HUES48 (cell line): Measurements from ENCODE around the gene MPP2.
"Not testable (repeated sequence)": the region's sequence is repeated elsewhere in the genome, so short reads cannot be mapped to it uniquely, and the experiment has no call there.

Experiments used
- H3K27ac ChIP-seq: one replicate; pipeline ENCODE4 v1.7.0; 2013; ENCODE audit warnings: low read depth, low read length, inconsistent platforms
- H3K27me3 ChIP-seq: 2 replicates; pipeline ENCODE4 v1.6.1; 2013; ENCODE audit warnings: mild to moderate bottlenecking, low read length; ENCODE audit not compliant: control insufficient read depth, insufficient read depth
- H3K36me3 ChIP-seq: 2 replicates; pipeline ENCODE4 v1.6.1; 2013; ENCODE audit warnings: low read length; ENCODE audit not compliant: control insufficient read depth, insufficient read depth
- H3K4me1 ChIP-seq: 2 replicates; pipeline ENCODE4 v1.6.1; 2013; ENCODE audit warnings: mild to moderate bottlenecking, low read length; ENCODE audit not compliant: control insufficient read depth, insufficient read depth
- H3K4me3 ChIP-seq: 2 replicates; pipeline ENCODE4 v1.5.1; 2013; ENCODE audit warnings: mild to moderate bottlenecking, low read depth, low read length
- H3K9ac ChIP-seq: 2 replicates; pipeline ENCODE4 v1.6.1; 2013; ENCODE audit warnings: mild to moderate bottlenecking, low read depth, low read length, moderate library complexity
- H3K9me3 ChIP-seq: 2 replicates; pipeline ENCODE4 v1.6.1; 2013; ENCODE audit warnings: low read length; ENCODE audit not compliant: control insufficient read depth, insufficient read depth

MPP2 gene

GRCh38 chr17:43928609-43929008, 21.3 kb upstream of the MPP2 start:
- peaks cover 34% of the 10 kb centered on the region for H3K27me3 ChIP-seq

GRCh38 chr17:43927929-43928328, 20.6 kb upstream of the MPP2 start:
- H3K27me3 ChIP-seq = peaks cover 34% of the 10 kb centered on the region
- H3K4me3 ChIP-seq = peak overlapping the region; percentile 51; the same call in 1 of the 2 replicates
- not testable (repeated sequence) for H3K9me3 ChIP-seq

More at GRCh38 chr17:43928609-43929008, 21.3 kb upstream of the MPP2 start:
- no peaks in the 10 kb centered on the region for H3K4me1 ChIP-seq
- H3K9me3 ChIP-seq = no peaks in the 10 kb centered on the region
- no peaks in the 10 kb centered on the region for H3K36me3 ChIP-seq
- H3K27ac ChIP-seq = no peak overlapping the region
- H3K9ac ChIP-seq = no peak overlapping the region
- H3K4me3 ChIP-seq = no peak overlapping the region

GRCh38 chr17:43927060-43927864, 19.9 kb upstream of the MPP2 start:
- H3K4me1 ChIP-seq = no peaks in the 10 kb centered on the region
- no peak overlapping the region for H3K9ac ChIP-seq
- peaks cover 34% of the 10 kb centered on the region for H3K27me3 ChIP-seq
- H3K27ac ChIP-seq = no peak overlapping the region
- no peaks in the 10 kb centered on the region for H3K36me3 ChIP-seq
- H3K4me3 ChIP-seq = peak overlapping the region; percentile 51
- H3K9me3 ChIP-seq = no peaks in the 10 kb centered on the region

More at GRCh38 chr17:43927929-43928328, 20.6 kb upstream of the MPP2 start:
- H3K4me1 ChIP-seq, H3K9ac ChIP-seq, H3K27ac ChIP-seq, H3K36me3 ChIP-seq: not testable (repeated sequence)

GRCh38 chr17:43924558-43924957, 17.2 kb upstream of the MPP2 start:
- no peaks in the 10 kb centered on the region for H3K36me3 ChIP-seq
- peaks cover 34% of the 10 kb centered on the region for H3K27me3 ChIP-seq
- no peak overlapping the region for H3K4me3 ChIP-seq
- H3K4me1 ChIP-seq = no peaks in the 10 kb centered on the region
- H3K9me3 ChIP-seq = no peaks in the 10 kb centered on the region
- no peak overlapping the region for H3K27ac ChIP-seq
- H3K9ac ChIP-seq = no peak overlapping the region

- H3K27me3 ChIP-seq = peaks cover 10% of the 10 kb centered on the region
- H3K4me3 ChIP-seq = no peak overlapping the region
- peaks cover 4% of the 10 kb centered on the region; the same call in 1 of the 2 replicates for H3K4me1 ChIP-seq
- H3K27ac ChIP-seq = no peak overlapping the region
- no peaks in the 10 kb centered on the region for H3K9me3 ChIP-seq
- no peaks in the 10 kb centered on the region for H3K36me3 ChIP-seq
- no peak overlapping the region for H3K9ac ChIP-seq
Observed at GRCh38 chr17:43920500-43921095, 13.3 kb upstream of the MPP2 start.

GRCh38 chr17:43918026-43918389, 10.7 kb upstream of the MPP2 start:
- Histone ChIP-seq H3K4me1 (peaks cover 4% of the 10 kb centered on the region; the same call in 1 of the 2 replicates), H3K36me3 (no peaks in the 10 kb centered on the region), H3K27ac (no peak overlapping the region), H3K4me3 (peak overlapping the region; percentile 39; the same call in 1 of the 2 replicates), H3K27me3 (peaks cover 7% of the 10 kb centered on the region), H3K9me3 (no peaks in the 10 kb centered on the region), H3K9ac (no peak overlapping the region)

GRCh38 chr17:43917348-43918025, 10.2 kb upstream of the MPP2 start:
- peaks cover 7% of the 10 kb centered on the region for H3K27me3 ChIP-seq
- H3K4me3 ChIP-seq = peak overlapping the region; percentile 39; the same call in 1 of the 2 replicates
- no peaks in the 10 kb centered on the region for H3K36me3 ChIP-seq
- H3K27ac ChIP-seq = no peak overlapping the region
- H3K9ac ChIP-seq = no peak overlapping the region
- peaks cover 4% of the 10 kb centered on the region; the same call in 1 of the 2 replicates for H3K4me1 ChIP-seq
- H3K9me3 ChIP-seq = no peaks in the 10 kb centered on the region

- Histone ChIP-seq H3K9me3 (no peaks in the 10 kb centered on the region), H3K4me3 (no peak overlapping the region), H3K27me3 (peaks cover 7% of the 10 kb centered on the region), H3K4me1 (peaks cover 4% of the 10 kb centered on the region; the same call in 1 of the 2 replicates), H3K27ac (no peak overlapping the region), H3K9ac (no peak overlapping the region), H3K36me3 (no peaks in the 10 kb centered on the region)
Observed at GRCh38 chr17:43917016-43917347, 9.6 kb upstream of the MPP2 start.

- Histone ChIP-seq H3K4me3 (no peak overlapping the region), H3K27me3 (peaks cover 7% of the 10 kb centered on the region), H3K4me1 (peaks cover 4% of the 10 kb centered on the region; the same call in 1 of the 2 replicates), H3K36me3 (no peaks in the 10 kb centered on the region), H3K9me3 (no peaks in the 10 kb centered on the region), H3K27ac (no peak overlapping the region), H3K9ac (no peak overlapping the region)
Observed at GRCh38 chr17:43916385-43916784, 9.0 kb upstream of the MPP2 start.

- Histone ChIP-seq H3K9ac (no peak overlapping the region), H3K9me3 (no peaks in the 10 kb centered on the region), H3K27ac (no peak overlapping the region), H3K36me3 (no peaks in the 10 kb centered on the region), H3K4me3 (no peak overlapping the region), H3K27me3 (peaks cover 7% of the 10 kb centered on the region), H3K4me1 (peaks cover 4% of the 10 kb centered on the region; the same call in 1 of the 2 replicates)
Observed at GRCh38 chr17:43915559-43915958, 8.2 kb upstream of the MPP2 start.

- Histone ChIP-seq H3K27ac (no peak overlapping the region), H3K9me3 (no peaks in the 10 kb centered on the region), H3K4me3 (no peak overlapping the region), H3K27me3 (peaks cover 10% of the 10 kb centered on the region), H3K36me3 (no peaks in the 10 kb centered on the region), H3K9ac (no peak overlapping the region), H3K4me1 (peaks cover 4% of the 10 kb centered on the region; the same call in 1 of the 2 replicates)
Observed at GRCh38 chr17:43914451-43914850, 7.1 kb upstream of the MPP2 start.
